Keratinocyte (primary cell): ENCODE results near the gene PKP4. TPM values are rescaled to one million over a fixed set of nuclear protein-coding genes. Genes with fewer than 3 reads are reported as not detected.

Source experiments
- DNase-seq: peaks from one replicate; pipeline ENCODE4 v3.0.0-alpha.2; 2011; ENCODE audit warnings: low read depth, missing footprints, low spot score
- FAIRE-seq: peaks from 2 replicates; lab custom pipeline; 2011; peaks lifted over from hg19 to GRCh38; lab: Jason Lieb, UNC
- H2AFZ ChIP-seq: 2 replicates; pipeline ENCODE4 v1.6.0; 2012; ENCODE audit warnings: low read length, control low read depth, inconsistent platforms; ENCODE audit not compliant: control insufficient read depth
- H3K27ac ChIP-seq: 2 replicates; pipeline ENCODE4 v1.5.1; 2011; ENCODE audit warnings: low read length; ENCODE audit not compliant: control insufficient read depth, insufficient read depth
- H3K27me3 ChIP-seq: 3 replicates; pipeline ENCODE4 v1.6.0; 2011; ENCODE audit warnings: low read length; ENCODE audit not compliant: control insufficient read depth, insufficient read depth; ENCODE audit errors: extremely low read depth
- H3K36me3 ChIP-seq, 2 experiments: 2 replicates in 1 of 2; 3 replicates in 1 of 2; pipeline ENCODE4 v1.5.1; 2011; ENCODE audit warnings: low read length in 2 of 2, mild to moderate bottlenecking in 1 of 2; ENCODE audit not compliant: control insufficient read depth in 2 of 2, insufficient read depth in 2 of 2; ENCODE audit errors: extremely low read depth in 1 of 2
- H3K4me1 ChIP-seq: 3 replicates; pipeline ENCODE4 v1.5.1; 2011; ENCODE audit warnings: low read length; ENCODE audit not compliant: control insufficient read depth, insufficient read depth; ENCODE audit errors: extremely low read depth
- H3K4me2 ChIP-seq: 3 replicates; pipeline ENCODE4 v1.6.0; 2011; ENCODE audit warnings: low read depth, low read length; ENCODE audit not compliant: control insufficient read depth, insufficient read depth; ENCODE audit errors: extremely low read depth
- H3K4me3 ChIP-seq, 3 experiments: fragments of 200-600 bp in 1 of 3; sonication (generic) in 1 of 3; 2 replicates in 2 of 3; 3 replicates in 1 of 3; pipeline ENCODE4 v1.5.1; 2011 to 2016; ENCODE audit warnings: low read length in 3 of 3, mild to moderate bottlenecking in 3 of 3, control low read depth in 2 of 3, inconsistent platforms in 1 of 3, low read depth in 1 of 3, mixed read lengths in 1 of 3, mixed run types in 1 of 3, moderate library complexity in 1 of 3; ENCODE audit not compliant: control insufficient read depth in 2 of 3, insufficient read depth in 2 of 3; ENCODE audit errors: extremely low read depth in 1 of 3
- H3K79me2 ChIP-seq: 2 replicates; pipeline ENCODE4 v1.6.0; 2012; ENCODE audit warnings: low read length; ENCODE audit not compliant: control insufficient read depth, insufficient read depth
- H3K9ac ChIP-seq: 3 replicates; pipeline ENCODE4 v1.6.0; 2011; ENCODE audit warnings: low read length; ENCODE audit not compliant: control insufficient read depth, insufficient read depth; ENCODE audit errors: extremely low read depth
- H3K9me1 ChIP-seq: 3 replicates; pipeline ENCODE4 v1.6.0; 2011; ENCODE audit warnings: low read length; ENCODE audit not compliant: control insufficient read depth, insufficient read depth; ENCODE audit errors: extremely low read depth
- H3K9me3 ChIP-seq: 2 replicates; pipeline ENCODE4 v1.5.1; 2012; ENCODE audit warnings: low read depth, low read length; ENCODE audit not compliant: control insufficient read depth
- H4K20me1 ChIP-seq: 3 replicates; pipeline ENCODE4 v1.6.0; 2011; ENCODE audit warnings: low read length; ENCODE audit not compliant: control insufficient read depth, insufficient read depth; ENCODE audit errors: extremely low read depth
- EZH2 ChIP-seq: IDR thresholded peaks from one replicate; pipeline ENCODE4 v1.6.1; 2012; ENCODE audit warnings: inconsistent platforms, mild to moderate bottlenecking, low read length, moderate library complexity
- dilution Hi-C: fragments of 300-500 bp; cut with MboI; formaldehyde crosslinking; loops from one replicate; pipeline ENCODE4 v1.7.0; 2020; ENCODE audit warnings: low sequenced_read_pairs; ENCODE audit not compliant: extremely low pct_ligation_motif_present
- polyA plus RNA-seq, 5 experiments: library from polyadenylated mRNA; depleted of rRNA in 3 of 5; stranded (reverse) in 3 of 5; stranded (forward) in 1 of 5; unstranded in 1 of 5; fragments of >200 nt; gene quantifications; 1 replicate in 1 of 5; 2 replicates in 3 of 5; 3 replicates in 1 of 5; pipeline versions ENCODE4 v1.2.1 to v1.2.3, GENCODE V29; 2011 to 2012; ENCODE audit warnings: missing spikeins in 2 of 5, low read depth in 1 of 5, low replicate concordance in 1 of 5
- TF ChIP-seq, protein P1 (sequence below), 3 experiments: IDR thresholded peaks in 1 of 3; conservative IDR thresholded peaks in 1 of 3; optimal IDR thresholded peaks in 1 of 3; 2 replicates in 2 of 3; 3 replicates in 1 of 3; pipeline versions ENCODE3 to v1.5.1; 2011; ENCODE audit warnings: low read length in 3 of 3, mild to moderate bottlenecking in 3 of 3, moderate library complexity in 2 of 3, control low read depth in 1 of 3, inconsistent platforms in 1 of 3; ENCODE audit not compliant: insufficient read depth in 2 of 3; ENCODE audit errors: extremely low read depth in 1 of 3

PKP4 gene
- polyA plus RNA-seq, 1 donor (not counting 4 experiments of a cell fraction or from before 2014, with no cell fraction given), result 43.8 TPM

GRCh38 chr2:158407031-158407430, 49.7 kb upstream of the PKP4 start:
- DNase-seq (no peak), FAIRE-seq (no peak)
- dilution Hi-C loops, result no loop called here
- Histone ChIP-seq H3K79me2 (no peaks in the 10 kb centered on the region), H3K36me3 (no peaks in the 10 kb centered on the region), H4K20me1 (no peaks in the 10 kb centered on the region), H3K9me3 (no peaks in the 10 kb centered on the region), H3K27ac (no peak overlapping the region), H3K4me2 (no peak overlapping the region), H3K9ac (no peak overlapping the region), H3K9me1 (no peaks in the 10 kb centered on the region), H3K27me3 (no peaks in the 10 kb centered on the region), H2AFZ (no peak overlapping the region), H3K4me3 (no peak overlapping the region), H3K4me1 (no peaks in the 10 kb centered on the region)
- TF ChIP-seq, protein P1, sequence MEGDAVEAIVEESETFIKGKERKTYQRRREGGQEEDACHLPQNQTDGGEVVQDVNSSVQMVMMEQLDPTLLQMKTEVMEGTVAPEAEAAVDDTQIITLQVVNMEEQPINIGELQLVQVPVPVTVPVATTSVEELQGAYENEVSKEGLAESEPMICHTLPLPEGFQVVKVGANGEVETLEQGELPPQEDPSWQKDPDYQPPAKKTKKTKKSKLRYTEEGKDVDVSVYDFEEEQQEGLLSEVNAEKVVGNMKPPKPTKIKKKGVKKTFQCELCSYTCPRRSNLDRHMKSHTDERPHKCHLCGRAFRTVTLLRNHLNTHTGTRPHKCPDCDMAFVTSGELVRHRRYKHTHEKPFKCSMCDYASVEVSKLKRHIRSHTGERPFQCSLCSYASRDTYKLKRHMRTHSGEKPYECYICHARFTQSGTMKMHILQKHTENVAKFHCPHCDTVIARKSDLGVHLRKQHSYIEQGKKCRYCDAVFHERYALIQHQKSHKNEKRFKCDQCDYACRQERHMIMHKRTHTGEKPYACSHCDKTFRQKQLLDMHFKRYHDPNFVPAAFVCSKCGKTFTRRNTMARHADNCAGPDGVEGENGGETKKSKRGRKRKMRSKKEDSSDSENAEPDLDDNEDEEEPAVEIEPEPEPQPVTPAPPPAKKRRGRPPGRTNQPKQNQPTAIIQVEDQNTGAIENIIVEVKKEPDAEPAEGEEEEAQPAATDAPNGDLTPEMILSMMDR (optimal IDR thresholded peaks at IDR 0.05 in 1 of 3, IDR thresholded peaks at IDR 0.05 in 1 of 3, conservative IDR thresholded peaks at IDR 0.05 in 1 of 3; ENCODE audit: extremely low read depth in 1 of 3, insufficient read depth in 2 of 3, low read length in 3 of 3), result no peak
- TF ChIP-seq EZH2, result no peak

DNA sequence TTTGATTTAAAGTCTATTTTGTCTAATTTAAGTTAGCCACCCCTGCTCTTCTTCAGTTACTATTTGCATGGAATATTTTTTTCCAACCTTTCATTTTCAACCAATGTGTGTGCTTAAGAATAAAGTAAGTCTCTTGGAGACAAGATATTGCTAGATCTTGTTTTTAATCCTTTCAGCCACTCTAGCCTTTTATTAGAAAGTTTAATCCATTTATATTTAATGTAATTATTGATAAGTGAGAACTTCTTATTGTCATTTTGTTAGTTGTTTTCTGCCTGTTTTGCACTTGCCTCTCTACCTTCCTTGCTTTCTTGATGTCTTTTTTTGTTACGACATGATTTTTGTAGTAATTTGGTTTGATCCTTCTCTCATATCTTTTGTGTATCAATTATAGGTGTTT, 46.6 kb upstream of the PKP4 start:
- FAIRE-seq, result no peak

More for the DNA sequence above, 46.6 kb upstream of the PKP4 start:
- no peaks in the 10 kb centered on the region for H3K79me2 ChIP-seq
- H3K4me2 ChIP-seq, result no peak overlapping the region
- H3K4me3 ChIP-seq, result no peak overlapping the region
- no peak overlapping the region for H3K9ac ChIP-seq
- TF ChIP-seq EZH2, result no peak
- TF ChIP-seq, protein P1 (optimal IDR thresholded peaks at IDR 0.05 in 1 of 3, IDR thresholded peaks at IDR 0.05 in 1 of 3, conservative IDR thresholded peaks at IDR 0.05 in 1 of 3; ENCODE audit: extremely low read depth in 1 of 3, insufficient read depth in 2 of 3, low read length in 3 of 3), result no peak
- dilution Hi-C loops, result no loop called here
- H4K20me1 ChIP-seq, result no peaks in the 10 kb centered on the region
- no peak overlapping the region for H3K27ac ChIP-seq
- H2AFZ ChIP-seq, result no peak overlapping the region
- H3K9me3 ChIP-seq, result no peaks in the 10 kb centered on the region
- no peaks in the 10 kb centered on the region for H3K4me1 ChIP-seq
- no peaks in the 10 kb centered on the region for H3K27me3 ChIP-seq
- no peaks in the 10 kb centered on the region for H3K9me1 ChIP-seq
- H3K36me3 ChIP-seq, result no peaks in the 10 kb centered on the region
- no peak for DNase-seq
